Esophagus (tissue), 2 donors: ENCODE results near the gene ARMH3. TPM values are rescaled to one million over a fixed set of nuclear protein-coding genes. Genes with fewer than 3 reads are reported as not detected.

Experiments used
- H3K27ac ChIP-seq, 2 donors: one replicate each; pipeline ENCODE4 v1.5.1; 2013; ENCODE audit warnings: low read depth in 2 of 2, mild to moderate bottlenecking in 2 of 2, inconsistent platforms in 1 of 2, low read length in 1 of 2, moderate library complexity in 1 of 2
- H3K27me3 ChIP-seq, 2 donors: one replicate each; pipeline ENCODE4 v1.6.1; 2013; ENCODE audit warnings: low read length in 2 of 2, control low read depth in 1 of 2, mild to moderate bottlenecking in 1 of 2; ENCODE audit not compliant: insufficient read depth in 2 of 2, control insufficient read depth in 1 of 2
- H3K36me3 ChIP-seq, 2 donors: one replicate each; pipeline ENCODE4 v1.6.1; 2013; ENCODE audit warnings: low read length in 1 of 2; ENCODE audit not compliant: control insufficient read depth in 2 of 2, insufficient read depth in 2 of 2
- H3K4me1 ChIP-seq, 2 donors: one replicate each; pipeline ENCODE4 v1.6.1; 2013; ENCODE audit warnings: low read length in 1 of 2; ENCODE audit not compliant: control insufficient read depth in 2 of 2, insufficient read depth in 2 of 2
- H3K4me3 ChIP-seq, 2 donors: one replicate each; pipeline ENCODE4 v1.5.1; 2013; ENCODE audit warnings: low read length in 2 of 2, mild to moderate bottlenecking in 2 of 2, low read depth in 1 of 2, moderate library complexity in 1 of 2
- H3K9me3 ChIP-seq, 2 donors: one replicate each; pipeline ENCODE4 v1.6.1; 2013; ENCODE audit warnings: mild to moderate bottlenecking in 2 of 2, low read depth in 1 of 2, low read length in 1 of 2, moderate library complexity in 1 of 2; ENCODE audit not compliant: control insufficient read depth in 2 of 2, insufficient read depth in 1 of 2
- WGBS, 2 donors: extraction: QIAGEN DNeasy Blood & Tissue Kit; methylation state at CpG; one replicate each; pipeline ENCODE4 v1.1.7; 2013; 5-methylcytosine and 5-hydroxymethylcytosine counted together
- polyA plus RNA-seq, 2 donors: library from polyadenylated mRNA; stranded (reverse); fragments of 200-250 nt; gene quantifications; one replicate each; pipeline ENCODE4 v1.2.3, GENCODE V29; 2013
- donor health status: healthy with polysubstance abuse.
- donor health status: Bipolar disorder and iron deficiency.

Gene ARMH3
- polyA plus RNA-seq, 2 donors = 13.1 to 16.3 TPM

DNA sequence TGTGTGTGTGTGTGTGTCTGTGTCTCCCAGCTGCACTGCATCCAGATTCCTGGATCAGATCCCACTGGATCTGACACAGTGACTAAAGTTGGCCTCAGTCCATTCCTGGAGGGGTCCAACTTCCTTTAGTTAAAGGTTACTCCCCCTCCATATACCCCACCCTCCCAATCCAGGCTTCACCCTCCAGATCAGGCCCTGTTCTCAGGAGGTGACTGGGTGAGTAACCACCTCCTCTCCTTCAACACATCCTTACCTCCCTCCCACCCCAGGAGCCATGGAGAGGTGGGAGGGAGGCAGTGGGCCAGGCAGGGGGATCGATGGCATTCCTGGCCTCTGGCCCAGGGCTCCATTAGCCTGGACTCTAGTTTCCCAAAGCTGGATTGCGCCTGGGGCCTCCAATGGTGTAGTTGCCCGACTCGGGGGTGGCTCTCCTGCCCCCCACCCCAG, 223.6 kb downstream of the ARMH3 start:
- whole genome bisulfite sequencing, 2 donors = 61 to 74% methylated on average over 4 of the region's 4 CpGs

DNA sequence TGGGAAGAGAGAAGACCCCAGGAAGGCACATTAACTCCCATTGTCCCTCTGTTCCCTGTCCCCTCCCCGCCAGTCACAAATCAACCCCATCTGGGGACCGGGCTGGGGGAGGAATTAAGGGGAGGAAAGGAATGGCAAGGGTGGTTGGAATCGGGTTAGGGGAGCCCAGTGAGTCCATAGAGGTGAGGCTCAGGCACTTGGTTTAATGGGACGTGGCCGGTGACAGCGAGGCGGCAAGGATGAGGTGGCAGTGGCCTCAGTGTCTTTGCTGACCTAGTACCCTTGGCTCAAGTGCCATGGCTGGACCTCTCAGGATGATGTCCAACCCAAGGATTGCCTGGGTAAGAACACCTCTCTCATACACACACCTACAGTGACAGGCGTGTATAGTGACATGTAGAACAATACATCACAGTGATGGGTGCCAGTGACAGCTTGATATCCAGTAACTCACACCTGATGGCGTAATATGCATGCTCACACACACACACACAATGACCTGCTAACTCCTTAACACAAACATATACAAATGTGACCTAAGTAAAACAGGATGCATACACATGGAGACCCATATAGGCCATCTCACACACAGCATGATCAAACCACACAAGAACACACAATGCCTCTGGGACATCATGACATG, 224.7 kb downstream of the ARMH3 start:
- Histone ChIP-seq H3K27ac (peak overlapping the region; percentile 88 to 93), H3K4me1 (peaks cover 0 to 10% of the 10 kb centered on the region in 2 donors), H3K27me3 (no peaks in the 10 kb centered on the region), H3K4me3 (peak overlapping the region in 1 of 2 donors; percentile 49), H3K9me3 (no peaks in the 10 kb centered on the region), H3K36me3 (no peaks in the 10 kb centered on the region)
- 55 to 56% methylated on average over 9 of the region's 9 CpGs for WGBS, 2 donors

More for the DNA sequence above, 223.6 kb downstream of the ARMH3 start:
- no peaks in the 10 kb centered on the region for H3K9me3 ChIP-seq
- peaks cover 0 to 10% of the 10 kb centered on the region in 2 donors for H3K4me1 ChIP-seq
- H3K36me3 ChIP-seq = no peaks in the 10 kb centered on the region
- H3K4me3 ChIP-seq = no peak overlapping the region
- no peak overlapping the region for H3K27ac ChIP-seq
- no peaks in the 10 kb centered on the region for H3K27me3 ChIP-seq

DNA sequence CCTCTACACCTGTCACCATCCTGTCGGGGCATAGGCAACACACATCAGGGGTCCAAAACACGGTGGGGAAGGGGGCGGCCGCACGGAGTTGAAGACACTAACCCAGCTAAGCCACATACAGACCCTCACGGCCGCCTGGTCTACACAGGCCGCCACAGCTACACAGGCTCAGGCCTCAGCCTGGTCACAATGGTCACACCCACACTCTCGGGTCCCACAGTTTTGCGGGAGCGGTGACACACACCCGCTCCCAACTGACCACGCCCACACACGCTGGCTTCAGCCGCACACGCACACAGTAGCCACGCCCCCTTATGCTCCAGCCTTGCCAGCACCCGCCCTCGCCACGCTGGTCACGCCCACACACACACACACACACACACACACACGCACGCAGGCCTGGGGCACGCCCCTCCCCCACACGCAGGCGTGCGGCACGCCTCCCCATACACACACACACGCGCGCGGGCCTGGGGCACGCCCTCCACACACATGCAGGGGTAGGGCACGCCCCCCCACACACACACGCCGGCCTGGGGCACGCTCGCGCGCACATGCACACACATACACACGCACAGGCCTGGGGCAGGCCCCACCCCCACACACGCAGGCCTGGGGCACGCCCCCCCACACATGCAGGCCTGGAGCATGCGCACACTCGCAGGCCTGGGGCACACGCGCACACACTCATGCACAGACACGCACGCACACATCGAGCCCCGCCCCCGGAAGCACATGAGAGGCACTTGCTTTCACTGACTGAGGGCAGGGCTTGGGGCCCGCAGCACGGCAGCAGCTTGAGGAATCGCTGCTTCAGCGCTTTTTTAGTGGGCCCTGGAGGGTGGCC, 225.4 kb downstream of the ARMH3 start:
- Histone ChIP-seq H3K27me3 (no peaks in the 10 kb centered on the region), H3K4me1 (peaks cover 0 to 10% of the 10 kb centered on the region in 2 donors), H3K27ac (peak overlapping the region; percentile 88 to 93), H3K36me3 (no peaks in the 10 kb centered on the region), H3K9me3 (no peaks in the 10 kb centered on the region), H3K4me3 (peak overlapping the region; percentile 49 to 60)
- WGBS, 2 donors = 1% methylated on average over 56 of the region's 56 CpGs

DNA sequence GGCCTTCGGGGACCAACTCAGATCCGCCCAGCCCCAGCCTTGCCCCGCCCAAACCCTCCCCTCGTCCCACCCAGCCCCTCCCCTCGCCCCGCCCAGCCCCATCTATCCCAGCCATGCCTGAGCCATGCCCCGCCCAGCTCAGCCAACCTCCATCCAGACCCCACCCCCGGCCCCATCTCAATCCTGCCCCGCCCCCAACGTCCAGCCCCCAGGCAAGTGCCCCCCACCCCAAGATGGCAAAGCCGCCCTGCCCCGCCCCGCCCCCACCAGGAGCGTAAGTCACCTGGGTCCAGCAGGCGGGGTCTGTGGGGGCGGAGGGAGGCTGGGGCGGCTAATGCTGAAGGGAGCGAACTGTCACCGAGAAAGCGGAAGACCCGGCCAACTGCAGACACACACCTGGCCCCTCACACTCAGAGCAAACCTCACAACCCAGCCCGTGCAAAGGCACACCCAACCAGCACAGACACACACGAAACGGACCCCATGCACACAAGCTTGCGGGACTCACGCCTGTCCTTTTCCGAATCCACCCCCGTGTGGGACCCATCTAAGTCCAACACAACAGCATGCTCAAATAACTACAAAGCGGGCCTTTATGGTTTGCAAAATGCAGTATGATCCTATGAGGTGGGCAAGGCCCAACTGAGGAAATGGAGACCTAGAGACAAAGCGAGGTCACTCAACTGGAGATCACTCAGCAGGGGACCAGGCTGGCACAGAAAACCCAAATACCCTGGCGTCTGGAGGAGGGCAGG, 226.2 kb downstream of the ARMH3 start:
- 10% methylated on average over 19 to 31 of the region's 31 CpGs for WGBS, 2 donors
- Histone ChIP-seq H3K4me3 (peak overlapping the region; percentile 49 to 60), H3K27ac (peak overlapping the region; percentile 88 to 93), H3K27me3 (no peaks in the 10 kb centered on the region), H3K9me3 (no peaks in the 10 kb centered on the region), H3K36me3 (no peaks in the 10 kb centered on the region), H3K4me1 (peaks cover 0 to 10% of the 10 kb centered on the region in 2 donors)

DNA sequence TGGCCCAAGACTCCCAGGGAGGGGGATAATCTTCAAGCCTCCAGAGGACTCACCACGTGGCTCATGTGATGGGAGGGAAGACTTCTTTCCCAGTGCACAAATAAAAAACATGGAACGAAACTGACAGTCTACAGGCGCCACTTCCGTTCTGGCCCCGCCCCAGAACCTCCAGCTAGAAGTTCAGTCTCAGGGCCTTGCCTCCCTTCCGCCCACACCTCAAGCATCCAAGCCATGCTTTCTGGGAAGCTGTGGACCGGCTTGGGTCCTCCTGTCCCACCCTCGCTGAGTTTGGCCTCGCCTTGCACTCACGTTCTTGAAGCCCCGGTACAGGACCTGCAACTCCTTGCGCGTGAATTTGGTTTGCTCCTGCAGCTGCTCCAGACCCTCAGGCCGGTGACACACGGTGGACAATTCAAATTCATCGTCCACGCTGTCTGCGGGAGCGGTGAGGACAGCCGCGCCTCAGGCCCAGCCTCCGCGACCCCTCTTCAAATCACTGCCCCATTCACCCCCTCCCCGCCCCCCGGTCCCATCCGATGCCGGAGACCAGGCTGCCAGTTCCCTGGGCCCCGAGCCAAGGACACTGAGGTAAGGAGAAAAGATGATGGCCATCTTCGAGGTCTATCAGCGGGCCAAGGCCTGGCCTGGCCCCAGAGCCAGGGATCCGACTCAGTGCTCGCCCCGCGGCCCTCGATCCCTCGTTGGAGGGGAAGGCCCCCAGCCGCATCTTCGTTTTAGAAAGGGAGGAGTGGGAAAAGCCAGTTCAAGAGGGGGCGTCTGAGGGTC, 227.0 kb downstream of the ARMH3 start:
- Histone ChIP-seq H3K36me3 (no peaks in the 10 kb centered on the region), H3K4me3 (peak overlapping the region in 1 of 2 donors; percentile 26)

DNA sequence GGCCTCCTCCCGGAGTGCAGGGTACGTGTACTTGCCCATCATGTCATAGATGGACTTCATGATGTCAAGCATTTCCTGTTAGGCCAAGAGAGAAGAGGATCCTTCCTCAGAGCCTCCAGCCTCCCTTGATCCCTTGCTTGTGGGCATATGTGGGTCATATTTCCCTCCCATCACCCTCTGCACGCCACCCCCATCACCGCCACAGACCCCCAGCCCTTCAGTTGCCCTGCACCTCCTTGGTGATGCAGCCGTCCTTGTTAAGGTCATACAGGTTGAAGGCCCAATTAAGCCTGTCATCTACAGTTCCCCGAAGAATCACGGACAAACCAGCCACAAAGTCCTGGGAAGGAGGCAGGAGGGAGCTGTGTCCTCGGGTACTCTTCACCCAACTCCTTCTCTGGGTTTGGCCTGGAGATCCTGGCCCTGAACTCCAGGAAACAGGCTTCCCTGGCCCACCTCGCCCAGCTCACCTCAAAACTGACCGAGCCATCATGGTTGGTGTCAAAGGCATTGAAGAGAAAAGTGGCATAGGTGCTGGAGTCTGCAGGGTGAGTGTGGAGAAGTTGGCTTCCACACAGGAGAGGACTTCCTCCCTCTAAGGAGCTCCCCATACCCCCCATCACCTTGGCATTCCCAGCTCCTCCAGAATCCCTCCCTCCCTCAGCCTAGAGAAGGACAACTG, 227.9 kb downstream of the ARMH3 start:
- Histone ChIP-seq H3K4me1 (peaks cover 0 to 10% of the 10 kb centered on the region in 2 donors), H3K27me3 (no peaks in the 10 kb centered on the region), H3K27ac (no peak overlapping the region), H3K9me3 (no peaks in the 10 kb centered on the region), H3K4me3 (no peak overlapping the region), H3K36me3 (no peaks in the 10 kb centered on the region)
- WGBS, 2 donors = 93% methylated on average over 10 of the region's 10 CpGs

More for the DNA sequence above, 227.0 kb downstream of the ARMH3 start:
- WGBS, 2 donors = 53 to 64% methylated on average over 39 of the region's 39 CpGs
- H3K27me3 ChIP-seq = no peaks in the 10 kb centered on the region
- H3K9me3 ChIP-seq = no peaks in the 10 kb centered on the region
- peaks cover 0 to 10% of the 10 kb centered on the region in 2 donors for H3K4me1 ChIP-seq
- no peak overlapping the region for H3K27ac ChIP-seq

DNA sequence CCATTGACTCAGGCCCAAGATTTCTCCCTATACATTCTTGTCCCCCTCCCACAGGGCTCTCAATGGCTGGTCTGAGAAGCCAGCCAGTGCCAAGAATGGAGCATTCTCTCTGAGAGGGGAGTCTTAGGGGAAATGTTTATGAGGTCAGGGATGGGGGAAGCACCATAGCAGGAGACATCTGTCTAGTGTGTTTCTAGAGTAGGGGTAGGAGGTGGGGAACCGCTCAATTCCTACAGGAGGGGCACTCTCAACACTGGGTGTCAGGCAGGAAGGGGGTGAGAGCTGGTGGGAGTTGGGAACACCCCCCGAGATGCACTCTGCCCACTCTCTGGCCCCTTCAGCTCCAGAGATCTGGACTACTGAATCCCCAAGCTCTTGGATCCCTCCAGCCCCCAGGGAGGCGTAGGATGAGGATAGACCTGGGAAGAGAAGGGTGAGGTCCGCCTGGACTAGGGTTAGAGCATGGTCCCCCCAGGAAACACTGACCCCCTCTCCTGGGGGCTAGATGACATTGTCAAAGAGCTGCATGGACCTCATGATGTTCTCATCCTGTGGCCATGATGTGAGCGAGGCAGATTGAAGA, 229.0 kb downstream of the ARMH3 start:
- H3K27me3 ChIP-seq = no peaks in the 10 kb centered on the region
- H3K4me1 ChIP-seq = peaks cover 0 to 10% of the 10 kb centered on the region in 2 donors
- 93 to 98% methylated on average over 5 of the region's 5 CpGs for WGBS, 2 donors
- H3K4me3 ChIP-seq = no peak overlapping the region
- no peaks in the 10 kb centered on the region for H3K9me3 ChIP-seq
- no peak overlapping the region for H3K27ac ChIP-seq
- no peaks in the 10 kb centered on the region for H3K36me3 ChIP-seq

DNA sequence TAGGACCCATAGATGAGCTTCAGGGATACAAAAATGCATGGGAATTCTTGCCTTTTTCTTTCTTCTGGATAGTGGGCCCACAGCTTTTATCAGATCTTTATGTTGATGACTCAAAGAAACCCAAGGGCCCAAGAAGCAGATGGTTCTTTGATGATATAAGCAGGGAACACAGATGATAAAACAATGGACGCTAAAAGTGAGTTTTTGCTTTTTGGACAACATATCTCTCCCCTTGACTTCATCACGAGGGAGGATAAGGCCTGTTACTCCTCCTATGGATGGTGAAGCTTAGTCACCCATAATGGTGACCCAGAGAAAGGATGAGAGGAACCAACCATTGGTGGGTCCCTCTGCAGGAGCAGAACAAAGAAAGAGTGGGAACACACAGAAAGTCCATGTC, 231.2 kb downstream of the ARMH3 start:
- Histone ChIP-seq H3K27me3 (no peaks in the 10 kb centered on the region), H3K4me3 (no peak overlapping the region), H3K27ac (no peak overlapping the region), H3K4me1 (peaks cover 0 to under 1% of the 10 kb centered on the region in 2 donors), H3K9me3 (no peaks in the 10 kb centered on the region), H3K36me3 (no peaks in the 10 kb centered on the region)
- WGBS, 2 donors = 84 to 91% methylated on average over 2 of the region's 2 CpGs
